GM23248 (cell line): ENCODE data around the gene SLC44A5. TPM values are rescaled to one million over a fixed set of nuclear protein-coding genes. Genes with fewer than 3 reads are reported as not detected.
"Not testable (repeated sequence)": the region's sequence is repeated elsewhere in the genome, so short reads cannot be mapped to it uniquely, and the experiment has no call there.

Source experiments
- DNase-seq: peaks from one replicate; pipeline ENCODE4 v3.0.0-alpha.2; 2015
- H2AFZ ChIP-seq: fragments of 200-600 bp; sonication (generic); 2 replicates; pipeline ENCODE4 v1.6.1; 2016; ENCODE audit warnings: antibody characterized with exemption
- H3F3A ChIP-seq: fragments of 200-600 bp; sonication (generic); 2 replicates; pipeline ENCODE4 v1.6.1; 2016; ENCODE audit warnings: mild to moderate bottlenecking, antibody characterized with exemption, mixed run types; ENCODE audit not compliant: insufficient read depth
- H3K27ac ChIP-seq: fragments of 200-600 bp; sonication (generic); 2 replicates; pipeline ENCODE4 v1.5.1; 2016; ENCODE audit warnings: mild to moderate bottlenecking
- H3K27me3 ChIP-seq: fragments of 200-600 bp; sonication (generic); replicated peaks from 2 replicates; pipeline ENCODE4 v1.6.1; 2016; ENCODE audit warnings: mild to moderate bottlenecking; ENCODE audit not compliant: insufficient read depth
- H3K36me3 ChIP-seq: fragments of 200-600 bp; sonication (generic); 2 replicates; pipeline ENCODE4 v1.6.1; 2016; ENCODE audit warnings: low read depth, mild to moderate bottlenecking
- H3K4me1 ChIP-seq: fragments of 200-600 bp; sonication (generic); 2 replicates; pipeline ENCODE4 v1.6.1; 2016; ENCODE audit warnings: mild to moderate bottlenecking; ENCODE audit not compliant: insufficient read depth
- H3K4me2 ChIP-seq: fragments of 200-600 bp; sonication (generic); one replicate; pipeline ENCODE4 v1.6.1; 2016; ENCODE audit warnings: mild to moderate bottlenecking; ENCODE audit not compliant: unreplicated experiment
- H3K4me3 ChIP-seq: fragments of 200-600 bp; sonication (generic); 2 replicates; pipeline ENCODE4 v1.5.1; 2016; ENCODE audit warnings: mild to moderate bottlenecking
- H3K79me2 ChIP-seq: fragments of 200-600 bp; sonication (generic); 2 replicates; pipeline ENCODE4 v1.6.1; 2016; ENCODE audit warnings: mild to moderate bottlenecking; ENCODE audit not compliant: insufficient read depth
- H3K9ac ChIP-seq: fragments of 200-600 bp; sonication (generic); 2 replicates; pipeline ENCODE4 v1.6.1; 2016; ENCODE audit warnings: mild to moderate bottlenecking
- H3K9me2 ChIP-seq: fragments of 200-600 bp; sonication (generic); 2 replicates; pipeline ENCODE4 v1.6.1; 2016; ENCODE audit warnings: mixed run types, mild to moderate bottlenecking, moderate library complexity; ENCODE audit not compliant: insufficient read depth
- H3K9me3 ChIP-seq: fragments of 200-600 bp; sonication (generic); one replicate; pipeline ENCODE4 v1.6.1; 2017; ENCODE audit warnings: low read depth
- H4K20me1 ChIP-seq: fragments of 200-600 bp; sonication (generic); 2 replicates; pipeline ENCODE4 v1.6.0; 2016; ENCODE audit not compliant: insufficient read depth
- EZH2 ChIP-seq: fragments of 200-600 bp; sonication (generic); IDR thresholded peaks from 2 replicates; pipeline ENCODE4 v1.6.1; 2018; ENCODE audit warnings: antibody characterized with exemption, mild to moderate bottlenecking; ENCODE audit not compliant: insufficient read depth, poor library complexity, severe bottlenecking
- EZH2phosphoT487 ChIP-seq: fragments of 200-600 bp; sonication (generic); IDR thresholded peaks from 2 replicates; pipeline ENCODE4 v1.6.1; 2018; ENCODE audit warnings: antibody characterized with exemption, moderate library complexity, mild to moderate bottlenecking, low read depth; ENCODE audit not compliant: insufficient read depth
- WGBS, 2 experiments: methylation state at CpG; one replicate each; pipeline ENCODE4 v1.1.6; 2015 to 2017; ENCODE audit warnings: low lambda C conversion rate in 2 of 2, low coverage in 1 of 2; ENCODE audit errors: missing lambda C conversion rate in 2 of 2; 5-methylcytosine and 5-hydroxymethylcytosine counted together
- in situ Hi-C: fragments of 300-500 bp; cut with MboI; formaldehyde crosslinking; loops from 2 replicates; pipeline ENCODE4 v1.15.0; 2020
- polyA plus RNA-seq: library from polyadenylated mRNA; unstranded; fragments of >200 nt; fragmentation: Nextera tagmentation; extraction: Ambion mirVana; gene quantifications from 2 replicates; pipeline ENCODE4 v1.2.1, GENCODE V29; 2016
- total RNA-seq: library from RNA; depleted of rRNA; stranded (reverse); fragments of >200 nt; shearing (Covaris generic); gene quantifications from 2 replicates; pipeline ENCODE4 v1.2.3, GENCODE V29; 2014

The SLC44A5 gene
- total and polyA plus RNA-seq, 2 experiments from 2014 or later = not detected

GRCh38 chr1:75198761-75199160 is 412.2 kb downstream of the SLC44A5 start:
- Histone ChIP-seq H3K27me3 (no peaks in the 10 kb centered on the region; the same call in 1 of the 2 replicates), H3K9me3 (no peaks in the 10 kb centered on the region), H3K27ac (no peak overlapping the region), H3K79me2 (no peaks in the 10 kb centered on the region), H3F3A (no peaks in the 10 kb centered on the region), H3K36me3 (no peaks in the 10 kb centered on the region), H3K4me2 (no peak overlapping the region), H3K4me1 (no peaks in the 10 kb centered on the region), H4K20me1 (no peaks in the 10 kb centered on the region), H3K4me3 (no peak overlapping the region), H2AFZ (no peak overlapping the region), H3K9me2 (no peaks in the 10 kb centered on the region), H3K9ac (no peak overlapping the region)
- DNase-seq = no peak
- TF ChIP-seq EZH2phosphoT487 (no peak), EZH2 (no peak)
- 24 to 40% methylated on average over 1 of the region's 1 CpG for WGBS, 2 experiments
- in situ Hi-C loops = no loop called here

- Histone ChIP-seq H3K27ac (no peak overlapping the region), H3K9ac (no peak overlapping the region), H3K4me2 (no peak overlapping the region), H3K36me3 (no peaks in the 10 kb centered on the region), H3K9me3 (no peaks in the 10 kb centered on the region), H2AFZ (no peak overlapping the region), H3K4me1 (no peaks in the 10 kb centered on the region), H3F3A (no peaks in the 10 kb centered on the region), H3K9me2 (no peaks in the 10 kb centered on the region), H3K4me3 (no peak overlapping the region), H3K79me2 (no peaks in the 10 kb centered on the region), H4K20me1 (no peaks in the 10 kb centered on the region), H3K27me3 (no peaks in the 10 kb centered on the region; the same call in 1 of the 2 replicates)
- WGBS, 2 experiments = 15 to 50% methylated on average over 1 of the region's 1 CpG
- TF ChIP-seq EZH2 (no peak), EZH2phosphoT487 (no peak)
- in situ Hi-C loops = no loop called here
- DNase-seq = no peak
Observed at GRCh38 chr1:75198163-75198562, 412.8 kb downstream of the SLC44A5 start.

GRCh38 chr1:75188892-75189291 is 422.0 kb downstream of the SLC44A5 start:
- no peak overlapping the region for H3K4me3 ChIP-seq
- no peaks in the 10 kb centered on the region for H3K27me3 ChIP-seq
- no peaks in the 10 kb centered on the region for H3K9me2 ChIP-seq
- H3K9ac ChIP-seq = no peak overlapping the region
- no peak for DNase-seq
- H2AFZ ChIP-seq = no peak overlapping the region
- no peaks in the 10 kb centered on the region for H4K20me1 ChIP-seq
- no peaks in the 10 kb centered on the region for H3K79me2 ChIP-seq
- H3K4me2 ChIP-seq = no peak overlapping the region
- in situ Hi-C loops = no loop called here
- no peaks in the 10 kb centered on the region for H3F3A ChIP-seq
- no peaks in the 10 kb centered on the region for H3K36me3 ChIP-seq
- no peaks in the 10 kb centered on the region for H3K9me3 ChIP-seq
- H3K4me1 ChIP-seq = no peaks in the 10 kb centered on the region
- 15 to 21% methylated on average over 1 of the region's 1 CpG for WGBS, 2 experiments
- TF ChIP-seq EZH2phosphoT487 (no peak), EZH2 (no peak)
- no peak overlapping the region for H3K27ac ChIP-seq

- H3K9me2 ChIP-seq, H2AFZ ChIP-seq, H3K4me2 ChIP-seq, H3K36me3 ChIP-seq, H3K27me3 ChIP-seq, H3K27ac ChIP-seq, H3K4me1 ChIP-seq, H4K20me1 ChIP-seq, H3K9me3 ChIP-seq, in situ Hi-C loops, H3F3A ChIP-seq, DNase-seq, H3K79me2 ChIP-seq, H3K4me3 ChIP-seq, H3K9ac ChIP-seq: not testable (repeated sequence)
- WGBS, 2 experiments = 28 to 34% methylated on average over 13 of the region's 13 CpGs
Observed at GRCh38 chr1:75181214-75181955, 429.5 kb downstream of the SLC44A5 start.
